Middle frontal gyrus (tissue), 1 donor: Measurements from ENCODE around the gene AOPEP.
A peak's percentile ranks its signal among the peaks of the same experiment; 100 is the strongest.

Experiments used
- DNase-seq: peaks from one replicate; pipeline ENCODE4 v3.0.0-alpha.2; 2015; ENCODE audit warnings: low spot score; ENCODE audit errors: extremely low spot score

AOPEP gene

DNA sequence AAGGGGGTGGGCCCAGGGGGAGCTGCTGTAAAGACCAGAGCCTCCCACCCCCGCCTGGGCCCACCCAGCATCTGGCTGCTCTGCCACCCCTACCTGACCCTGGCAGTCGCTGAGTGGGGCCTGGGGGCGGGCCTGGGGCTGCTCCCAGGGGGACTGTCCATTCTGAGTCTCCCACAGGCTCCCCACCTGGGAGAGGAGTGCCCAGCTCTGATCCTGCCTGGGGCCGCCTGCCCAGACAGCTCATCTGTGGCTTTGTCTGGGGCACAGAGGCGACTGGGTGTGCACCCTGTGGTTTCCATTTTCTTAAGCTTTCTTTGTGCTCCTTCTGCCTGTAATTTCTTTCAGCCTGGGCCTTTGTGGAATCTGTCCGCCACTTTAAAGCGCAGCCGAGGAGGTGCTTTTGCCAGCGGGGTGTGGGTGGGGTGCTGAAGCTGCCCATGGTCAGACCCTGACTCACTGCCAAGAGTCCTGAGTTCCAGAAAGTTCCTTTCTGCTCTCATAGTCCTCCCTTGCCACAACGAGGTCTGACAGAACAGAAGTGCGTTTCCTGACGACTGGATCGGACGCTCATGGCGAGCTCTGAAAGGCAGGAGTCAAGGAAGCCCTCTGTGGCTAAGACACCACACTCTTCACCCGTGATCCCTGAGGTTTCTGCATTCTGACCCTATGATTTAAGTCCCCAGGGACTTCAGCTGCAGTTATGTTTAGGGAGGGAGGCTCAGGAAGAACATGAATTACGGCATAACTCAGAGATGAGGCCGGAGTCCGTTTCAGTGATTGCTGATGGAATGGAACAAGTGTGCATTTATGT lies 366.0 kb downstream of the AOPEP start:
- no peak for DNase-seq

DNA sequence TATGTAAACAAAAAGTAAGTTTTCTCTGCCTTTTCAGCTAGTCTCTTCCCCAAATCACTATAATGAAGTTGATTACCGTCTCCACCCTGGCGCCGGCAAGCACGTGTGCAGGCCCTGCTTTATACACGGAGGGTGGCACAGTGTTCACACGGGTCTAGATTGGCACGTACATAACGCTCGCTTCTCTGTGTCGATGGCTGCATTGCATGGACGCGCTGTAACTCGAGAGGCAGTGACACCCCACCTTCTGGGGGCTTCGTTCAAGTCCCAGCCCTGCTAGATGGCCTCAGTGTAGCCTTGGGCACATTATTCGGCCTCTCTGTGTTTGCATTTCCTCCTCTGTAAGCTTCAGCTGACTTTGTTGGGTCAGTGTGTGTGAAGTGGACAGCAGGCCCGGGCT lies 367.1 kb downstream of the AOPEP start:
- no peak for DNase-seq

DNA sequence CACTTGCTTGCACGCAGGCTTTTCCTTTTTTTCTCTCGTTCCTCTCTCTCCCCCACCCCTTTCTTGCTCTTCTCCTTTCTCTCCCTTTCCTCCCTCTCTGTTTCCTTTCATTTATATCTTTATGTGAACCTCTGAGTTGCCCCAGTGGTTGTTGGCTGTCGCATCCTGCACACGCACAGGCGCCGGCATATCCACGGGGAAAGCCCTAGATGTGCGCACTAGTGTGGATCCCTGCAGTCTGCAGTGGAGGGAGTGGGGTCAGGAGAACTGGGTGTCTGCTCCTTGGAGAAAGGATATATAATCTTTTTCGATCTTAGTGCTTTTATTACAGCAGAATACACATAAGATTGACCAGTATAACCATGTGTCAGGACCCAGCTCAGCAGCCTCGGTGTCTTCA lies 367.5 kb downstream of the AOPEP start:
- no peak for DNase-seq

DNA sequence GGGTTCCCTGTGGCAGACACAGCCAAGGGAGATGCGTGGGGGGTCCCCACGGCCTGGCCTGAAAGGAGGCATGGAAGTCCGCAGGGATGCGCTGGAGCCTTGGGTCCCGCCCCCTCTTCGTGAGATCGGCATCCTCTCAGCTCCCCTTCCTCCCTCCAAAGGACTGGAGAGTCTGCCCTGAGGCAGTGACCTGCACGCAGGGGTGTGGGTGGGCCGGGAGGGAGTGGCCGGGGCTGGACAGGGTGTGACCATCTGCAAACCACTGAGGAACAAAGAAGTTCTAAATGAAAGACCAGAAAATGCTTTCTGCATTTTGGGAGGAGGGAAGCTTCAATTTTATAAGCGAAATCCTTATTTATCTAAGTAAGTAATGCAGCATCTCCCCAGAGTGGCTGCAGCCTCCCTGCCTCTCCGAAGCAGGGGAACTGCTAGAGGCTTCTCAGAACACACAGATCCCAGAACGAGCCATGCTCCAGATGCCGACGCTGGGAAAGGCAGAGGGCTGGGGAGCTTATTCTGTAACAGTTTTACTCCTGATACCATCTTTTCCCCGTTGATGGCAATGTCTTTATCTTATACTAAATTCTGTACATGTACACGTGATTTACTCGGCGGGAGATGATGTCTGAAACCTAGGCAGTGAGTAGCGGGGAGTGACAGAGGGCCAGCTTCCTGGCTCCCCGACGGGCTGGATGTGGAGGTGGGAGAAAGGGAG lies 369.3 kb downstream of the AOPEP start:
- no peak for DNase-seq

DNA sequence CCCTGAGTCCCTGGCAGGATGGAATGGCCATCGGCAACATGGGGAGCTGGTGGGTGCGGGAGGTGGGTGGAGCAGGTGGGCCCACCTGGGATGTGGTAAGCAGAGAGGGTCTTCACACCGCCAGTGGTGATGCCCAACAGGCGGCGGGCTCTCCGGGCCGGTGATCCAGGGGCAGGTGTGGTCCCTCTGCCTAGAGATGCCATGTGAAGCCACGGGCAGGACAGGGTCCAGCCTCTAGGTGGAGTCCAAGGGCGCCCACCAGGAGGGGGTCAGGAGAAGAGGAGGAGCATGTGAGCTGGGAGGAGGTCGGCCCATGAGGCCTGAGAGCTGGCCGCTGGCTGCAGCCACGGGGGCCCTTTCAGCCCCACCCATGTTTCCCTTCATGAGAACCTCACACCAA lies 369.9 kb downstream of the AOPEP start:
- no peak for DNase-seq

DNA sequence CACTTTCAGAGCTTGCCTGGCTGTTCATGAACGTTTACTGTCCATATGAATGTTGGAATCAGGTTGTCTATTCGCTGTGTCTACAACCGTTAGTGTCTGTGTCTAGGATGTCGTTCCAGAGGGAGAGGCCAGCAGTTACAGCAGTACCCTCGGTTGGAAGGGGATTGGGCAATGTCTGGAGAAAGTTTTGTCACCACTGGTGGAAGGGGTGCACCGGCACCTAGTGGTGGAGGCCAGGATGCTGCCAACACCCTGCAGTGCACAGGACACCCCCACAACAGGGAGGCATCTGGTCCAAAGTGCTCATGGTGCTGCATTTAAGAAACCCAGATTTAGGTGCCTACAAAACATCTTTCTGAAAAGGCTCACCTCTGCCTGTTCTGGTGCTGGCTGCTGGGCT lies 370.3 kb downstream of the AOPEP start:
- no peak for DNase-seq

DNA sequence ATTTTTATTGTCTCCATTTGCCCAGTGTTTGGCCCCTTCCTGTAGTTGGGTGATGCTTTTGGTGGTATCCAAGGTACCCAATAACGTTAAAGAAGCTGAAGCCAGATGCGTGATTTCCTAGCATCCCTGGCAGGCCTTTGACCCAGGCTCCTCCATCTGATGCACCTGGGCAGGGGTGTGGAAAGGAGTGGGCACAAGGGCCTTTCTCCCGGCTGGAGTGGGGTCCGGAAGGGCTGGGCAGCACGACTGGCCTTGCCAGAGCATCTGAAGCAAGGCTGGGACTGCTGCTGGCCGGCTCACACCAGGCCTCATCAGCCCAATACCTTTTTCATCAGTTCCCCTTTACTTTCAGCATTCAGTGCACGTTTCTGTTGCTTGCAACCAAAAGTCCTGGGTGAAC lies 370.8 kb downstream of the AOPEP start:
- DNase-seq = no peak

DNA sequence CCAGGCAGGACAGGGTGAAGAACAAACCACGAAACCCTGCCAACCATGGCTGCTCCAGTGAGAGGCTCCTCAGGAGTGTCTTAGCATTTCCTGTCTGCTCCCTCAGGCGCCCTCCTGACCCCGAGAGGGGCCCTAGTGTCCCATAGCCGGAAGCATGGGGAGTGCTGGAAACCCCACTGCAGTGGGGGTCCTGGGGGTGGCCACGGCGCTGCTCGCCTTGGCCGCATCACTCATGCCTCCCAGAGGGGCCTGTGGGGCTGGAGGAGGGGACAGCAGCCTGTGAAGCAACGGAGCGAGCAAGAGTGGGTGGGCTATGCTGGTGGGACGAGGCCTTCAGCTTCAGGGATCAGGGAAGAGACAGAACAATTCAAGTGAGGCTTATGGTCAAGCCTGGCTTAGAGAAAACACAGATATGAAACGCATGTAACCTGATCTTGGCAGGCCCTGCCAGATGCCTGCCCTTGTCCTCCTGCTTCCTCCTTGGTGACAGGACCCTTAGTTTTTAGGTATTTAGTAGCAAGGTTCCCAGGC lies 372.0 kb downstream of the AOPEP start:
- no peak for DNase-seq

DNA sequence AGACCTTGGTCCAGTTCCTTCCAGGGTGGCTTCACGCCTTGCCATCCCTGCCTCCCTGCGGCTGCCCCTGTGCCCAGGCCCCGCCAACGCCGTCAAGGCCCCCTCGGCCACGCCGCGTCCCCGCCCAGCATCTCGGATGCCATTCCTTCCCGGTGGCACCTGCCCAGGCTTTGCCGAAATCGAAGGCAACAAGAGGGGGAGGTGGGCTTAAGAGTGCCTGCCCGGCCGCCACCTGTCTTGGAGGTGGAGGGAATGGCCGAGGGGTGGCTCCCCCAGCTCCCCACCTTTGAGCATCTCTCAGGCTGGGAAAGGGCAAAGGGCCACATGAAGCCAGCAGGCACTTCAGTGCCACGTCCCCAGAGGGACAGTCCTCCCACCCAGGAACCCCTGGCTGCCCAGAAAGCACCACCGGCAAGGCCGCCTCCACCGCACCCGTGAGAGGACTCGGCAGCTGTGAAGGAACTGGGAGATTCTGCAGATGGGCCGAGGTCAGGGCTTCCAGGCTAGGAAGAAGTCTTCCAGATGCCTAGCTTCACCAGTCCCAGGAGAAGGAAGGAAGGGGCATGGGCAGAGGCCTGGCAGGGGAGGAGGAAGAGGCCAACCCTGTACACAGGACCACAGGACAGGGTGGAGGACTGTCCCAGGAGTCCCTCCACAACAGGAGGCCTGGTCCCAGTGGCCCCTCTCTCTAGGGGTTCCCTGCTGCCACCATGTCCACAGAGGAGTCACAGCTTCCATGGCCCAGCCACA lies 373.0 kb downstream of the AOPEP start:
- DNase-seq = no peak

DNA sequence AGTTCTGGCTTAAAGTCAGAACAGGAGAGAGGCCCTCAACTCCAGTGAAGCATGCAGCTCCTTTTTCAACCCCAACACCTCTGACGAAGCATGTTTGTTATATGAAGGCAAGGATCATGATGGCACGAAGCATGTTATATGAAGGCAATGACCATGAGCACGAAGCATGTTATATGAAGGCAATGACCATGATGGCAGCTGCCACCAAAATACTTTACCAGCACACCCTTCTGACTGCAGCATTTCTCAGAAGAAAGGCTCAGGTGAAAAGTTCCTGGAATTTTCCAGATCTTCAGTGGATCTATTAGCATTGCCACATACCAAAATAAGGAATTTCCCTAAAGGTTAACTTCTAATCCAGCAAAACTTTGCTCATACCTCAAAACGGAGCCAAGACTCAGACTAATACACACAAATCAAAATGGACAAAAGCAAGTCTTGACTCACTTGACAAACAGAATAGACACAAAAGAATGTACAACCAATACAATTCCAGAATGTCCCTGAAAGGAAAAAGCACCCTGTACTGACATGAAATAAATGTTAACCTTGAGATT lies 373.6 kb downstream of the AOPEP start:
- DNase-seq = no peak

DNA sequence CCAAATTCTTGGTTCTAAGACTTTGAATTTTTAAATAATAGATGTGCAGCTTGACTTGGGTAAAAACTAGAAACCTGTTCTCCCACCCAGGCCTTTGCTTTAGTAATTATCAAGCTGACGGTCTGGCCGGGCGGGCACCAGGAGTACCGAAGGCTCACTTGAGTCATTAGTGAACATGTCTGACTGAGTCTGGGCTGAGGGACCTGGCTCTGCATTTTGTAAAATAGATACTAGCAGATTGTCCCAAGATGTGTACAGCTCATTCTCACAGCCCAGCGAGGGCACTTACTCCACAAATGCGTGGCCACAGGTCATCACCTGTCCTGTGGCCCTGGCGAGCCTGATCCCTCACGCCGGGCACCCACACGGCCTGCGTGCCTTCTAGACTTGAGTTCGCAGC lies 374.8 kb downstream of the AOPEP start:
- DNase-seq = no peak

DNA sequence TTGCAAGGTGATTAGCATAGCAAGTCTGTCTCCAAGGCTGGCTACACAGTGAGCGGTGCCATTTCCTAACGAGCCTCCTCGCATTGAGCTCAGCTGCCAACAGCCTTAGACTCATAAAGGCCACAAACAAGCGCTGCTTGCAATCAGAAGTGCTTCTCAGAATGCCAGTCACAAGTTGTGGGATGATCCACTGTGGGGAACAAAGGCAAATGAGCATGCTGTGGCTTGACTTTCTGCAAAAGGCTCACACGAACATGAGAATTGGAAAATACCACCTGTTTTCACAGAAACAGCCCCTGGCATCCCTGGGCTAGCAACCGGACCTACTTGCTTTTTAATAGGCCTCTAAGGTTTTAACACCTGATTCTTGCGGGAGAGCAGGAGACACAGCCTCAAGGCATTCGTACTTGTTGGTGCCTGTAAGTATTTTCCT lies 375.5 kb downstream of the AOPEP start:
- peak; percentile 71 for DNase-seq

DNA sequence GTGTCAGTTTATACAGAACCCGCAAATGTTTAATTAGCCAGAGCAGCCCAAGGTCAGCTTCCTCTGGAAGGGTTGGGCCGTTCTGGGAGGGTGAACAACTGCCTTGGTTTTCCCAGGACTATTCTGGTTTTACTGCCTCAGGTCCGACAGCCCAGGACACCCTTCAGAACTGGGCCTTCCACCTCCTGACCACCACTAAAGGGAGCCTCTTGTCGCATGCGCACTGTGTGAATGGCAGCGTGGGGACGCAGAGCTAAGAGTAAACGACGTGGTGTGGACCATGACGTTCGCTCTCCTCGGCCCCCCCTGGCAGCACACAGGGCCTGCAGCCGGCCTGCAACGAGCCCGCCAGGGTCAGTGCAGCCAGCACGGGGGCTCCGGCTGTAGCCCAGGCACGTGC lies 376.1 kb downstream of the AOPEP start:
- no peak for DNase-seq

DNA sequence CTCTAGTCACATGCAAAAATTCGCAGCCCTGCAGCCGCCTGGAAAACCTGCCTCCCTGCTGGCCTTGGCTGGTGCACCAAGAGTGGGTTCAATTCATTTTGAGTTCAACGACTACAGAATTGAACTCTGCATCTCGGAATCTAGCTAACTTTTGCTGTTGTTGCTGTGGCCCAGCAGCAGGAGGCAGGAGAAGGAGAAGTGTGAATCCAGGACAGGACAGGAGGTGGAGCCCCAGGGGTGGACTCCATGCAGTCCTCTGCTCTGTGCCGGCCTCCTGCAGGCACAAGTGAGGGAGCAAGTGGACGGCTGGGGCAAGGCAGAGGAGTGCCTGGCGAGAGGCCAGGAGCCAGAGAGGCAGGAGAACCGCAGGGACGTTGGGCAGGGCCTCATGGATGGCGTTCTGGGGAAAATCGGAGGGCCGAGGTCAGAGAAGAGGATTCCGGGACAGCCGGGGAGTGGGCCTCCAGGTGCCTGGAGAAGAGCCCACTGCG lies 376.8 kb downstream of the AOPEP start:
- no peak for DNase-seq

DNA sequence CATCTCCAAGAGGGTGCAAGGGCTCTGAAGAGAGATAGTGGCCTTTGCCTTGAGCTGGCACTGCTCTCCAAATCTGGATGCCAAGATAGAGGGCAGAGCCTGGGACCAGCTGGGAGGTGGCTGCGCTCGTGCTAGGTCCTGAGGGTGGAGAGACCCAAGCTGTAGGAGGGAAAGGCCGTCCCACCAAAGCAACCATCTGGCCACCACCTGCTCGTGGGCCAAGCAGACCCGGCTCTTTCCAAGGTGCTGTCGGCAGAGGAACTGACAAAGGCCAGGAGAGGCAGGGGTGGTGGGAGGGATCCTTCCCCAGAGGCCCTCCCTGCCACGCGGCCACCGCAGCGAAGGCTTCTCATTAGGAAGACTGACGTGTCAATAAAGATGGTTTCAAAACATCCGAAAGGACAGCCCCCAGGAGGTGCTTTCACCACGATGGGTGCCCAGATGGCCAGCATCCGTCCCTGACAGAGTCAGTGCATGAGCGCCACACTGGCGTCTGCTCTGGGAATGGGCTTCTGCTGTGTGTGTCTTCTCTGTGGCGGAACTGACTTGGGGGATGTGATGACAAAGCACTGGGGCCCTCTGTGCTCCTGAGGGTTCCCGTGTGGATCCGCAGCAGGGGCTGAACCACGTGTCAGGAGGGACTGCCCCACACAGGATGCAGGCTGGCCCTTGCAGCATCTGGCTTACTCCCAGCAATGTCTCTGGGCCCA lies 377.5 kb downstream of the AOPEP start:
- DNase-seq = no peak

DNA sequence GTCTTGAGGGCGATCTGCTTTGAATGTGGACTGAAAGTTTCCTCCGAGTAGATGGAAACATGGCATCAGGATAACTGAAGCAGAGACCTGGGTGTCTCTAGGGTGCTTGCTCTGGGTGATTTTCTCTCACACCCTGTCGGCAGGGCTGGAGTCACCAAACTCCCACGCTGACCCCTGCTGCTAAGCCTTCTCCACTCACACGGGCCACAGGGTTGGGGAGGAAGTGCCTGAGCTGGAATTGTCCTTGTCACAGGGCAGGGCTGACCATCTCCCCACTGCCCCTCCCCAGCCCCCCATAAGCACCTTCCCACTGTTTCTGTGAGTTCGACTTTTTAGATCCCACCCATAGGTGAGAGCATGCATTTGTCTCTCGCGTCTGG lies 378.1 kb downstream of the AOPEP start:
- DNase-seq = no peak

DNA sequence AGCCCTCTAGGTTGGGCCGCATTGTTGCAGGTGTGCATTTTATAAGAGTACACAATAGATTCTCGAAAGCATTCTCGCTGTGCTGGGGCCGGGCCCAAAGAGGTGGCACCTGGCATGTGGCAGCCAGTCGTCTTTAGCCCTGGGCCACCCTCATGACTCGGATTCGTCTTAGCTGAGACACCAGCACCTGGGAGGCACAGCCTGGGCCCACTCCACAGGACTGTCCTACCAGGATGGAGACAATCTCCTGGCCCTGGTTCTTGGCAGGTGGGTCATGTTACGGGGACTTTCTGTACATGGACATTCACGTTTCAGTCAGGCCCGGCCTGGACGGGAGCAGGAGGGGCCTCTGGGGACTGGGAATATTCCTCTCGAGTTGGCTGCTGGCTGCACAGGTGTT lies 378.5 kb downstream of the AOPEP start:
- no peak for DNase-seq

DNA sequence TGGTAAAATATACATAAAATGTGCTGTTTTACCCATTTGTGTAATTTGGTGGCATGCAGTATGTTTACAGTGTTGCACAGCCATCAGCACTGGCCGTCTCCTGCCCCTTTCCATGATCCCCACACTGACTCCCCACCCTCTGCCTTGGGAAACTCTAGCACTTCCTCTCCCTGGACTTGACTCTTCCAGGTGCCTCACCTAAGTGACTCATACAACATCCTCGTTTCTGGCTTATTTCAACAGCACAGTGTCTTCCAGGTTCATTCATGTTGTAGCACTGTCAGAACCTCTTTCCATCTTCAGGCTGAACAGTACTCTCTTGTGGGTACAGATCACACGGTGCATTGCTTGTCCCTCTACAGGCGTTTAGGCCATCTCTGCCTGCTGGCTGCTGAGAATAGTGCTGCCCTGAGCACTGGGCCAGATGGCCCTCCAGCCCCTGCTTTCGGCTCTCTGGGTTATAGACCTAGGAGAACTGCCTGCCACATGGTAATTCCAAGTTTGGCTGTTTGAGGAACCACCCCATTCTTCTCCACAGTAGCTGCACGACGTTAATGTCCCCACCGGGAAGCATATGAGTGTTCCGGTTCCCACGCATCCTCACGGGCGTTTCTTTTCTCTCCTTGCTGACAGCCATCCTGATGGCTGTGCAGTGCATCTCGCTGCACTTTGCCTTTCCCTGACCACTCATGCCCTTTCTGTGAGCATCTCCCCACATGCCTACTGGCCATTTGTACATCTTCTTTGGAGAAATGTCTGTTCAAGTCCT lies 379.2 kb downstream of the AOPEP start:
- DNase-seq = no peak

DNA sequence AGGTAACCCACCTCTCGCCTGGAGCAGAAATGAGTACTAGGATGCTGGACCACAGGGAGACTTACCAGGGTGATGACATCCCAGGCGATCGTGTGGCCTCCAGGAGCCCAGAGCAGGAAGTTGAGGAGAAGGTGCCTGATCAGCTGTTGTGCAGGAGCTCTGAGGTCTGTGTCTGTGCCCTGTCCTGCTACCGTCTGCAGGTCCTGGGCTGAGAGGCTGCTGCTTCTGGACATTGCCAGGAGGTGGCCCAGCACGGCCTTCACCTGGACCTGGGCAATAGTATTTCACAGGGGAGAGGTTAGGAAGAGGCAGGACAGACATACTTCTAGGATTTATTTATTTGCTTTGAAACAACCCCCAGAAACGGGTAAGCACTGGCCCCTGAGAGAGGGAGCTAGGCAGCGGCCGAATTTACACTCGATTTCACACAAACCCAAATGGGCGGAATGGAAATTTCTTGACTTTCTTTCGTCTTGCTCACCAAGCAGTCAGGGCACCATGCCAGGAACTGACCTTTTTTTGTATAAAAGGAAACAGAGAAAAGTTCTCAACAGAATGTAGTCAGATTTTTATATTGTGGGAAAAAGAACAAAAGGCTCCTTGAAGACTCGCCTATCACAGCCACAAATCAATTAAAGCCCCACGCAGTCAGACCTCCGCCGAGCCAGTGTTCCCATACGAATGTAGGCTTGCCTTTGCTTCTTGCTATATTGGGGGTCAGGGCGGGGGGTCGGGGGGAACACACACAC lies 380.7 kb downstream of the AOPEP start:
- DNase-seq = no peak
